GM12878 (cell line): ENCODE measurements around the gene C19orf73. TPM values are rescaled to one million over a fixed set of nuclear protein-coding genes. Genes with fewer than 3 reads are reported as not detected.

ENCODE experiments used
- ATF3 ChIP-seq: IDR thresholded peaks from 2 replicates; pipeline ENCODE4 v1.6.1; 2011; ENCODE audit warnings: low read depth, mild to moderate bottlenecking, low read length, moderate library complexity, borderline replicate concordance; ENCODE audit errors: extremely low read depth
- DPF2 ChIP-seq: fragments of 450-650 bp; IDR thresholded peaks from 2 replicates; pipeline ENCODE4 v1.6.1; 2017; ENCODE audit warnings: mild to moderate bottlenecking
- E4F1 ChIP-seq: fragments of 450-650 bp; IDR thresholded peaks from 2 replicates; pipeline ENCODE4 v1.6.1; 2018; ENCODE audit warnings: borderline replicate concordance, mild to moderate bottlenecking; ENCODE audit not compliant: partially characterized antibody
- IKZF1 ChIP-seq: fragments of 450-650 bp; conservative IDR thresholded peaks from 2 replicates; pipeline ENCODE4 v1.6.1; 2017; ENCODE audit warnings: antibody characterized with exemption, mild to moderate bottlenecking
- IRF3 ChIP-seq: fragments of 450-650 bp; IDR thresholded peaks from 2 replicates; pipeline ENCODE4 v1.6.1; 2014; ENCODE audit warnings: mild to moderate bottlenecking
- KDM1A ChIP-seq: fragments of 200-600 bp; sonication (generic); IDR thresholded peaks from 2 replicates; pipeline ENCODE4 v1.6.1; 2016; ENCODE audit warnings: borderline replicate concordance
- KLF5 ChIP-seq: fragments of 450-650 bp; IDR thresholded peaks from 2 replicates; pipeline ENCODE4 v1.6.1; 2014; ENCODE audit warnings: mild to moderate bottlenecking; ENCODE audit not compliant: partially characterized antibody
- MEF2A ChIP-seq: IDR thresholded peaks from 2 replicates; pipeline ENCODE4 v1.6.1; 2011; ENCODE audit warnings: low read depth, mild to moderate bottlenecking, low read length, moderate library complexity; ENCODE audit not compliant: insufficient read depth
- MXI1 ChIP-seq: fragments of 150-350 bp; IDR thresholded peaks from 2 replicates; pipeline ENCODE4 v1.6.1; 2011; ENCODE audit warnings: low read depth, mild to moderate bottlenecking, inconsistent platforms, low read length, improper control_type of control experiment
- MYC ChIP-seq: IDR thresholded peaks from 2 replicates; pipeline ENCODE4 v1.6.1; 2011; ENCODE audit warnings: mild to moderate bottlenecking, low read length, moderate library complexity, inconsistent platforms; ENCODE audit not compliant: insufficient read depth, insufficient replicate concordance, insufficient read length, severe bottlenecking
- PML ChIP-seq: IDR thresholded peaks from 2 replicates; pipeline ENCODE4 v1.6.1; 2012; ENCODE audit warnings: low read length, inconsistent platforms
- POLR2AphosphoS5 ChIP-seq: IDR thresholded peaks from 2 replicates; pipeline ENCODE4 v1.6.1; 2011; ENCODE audit warnings: mild to moderate bottlenecking, low read length, inconsistent platforms
- POU2F2 ChIP-seq: IDR thresholded peaks from 3 replicates; pipeline ENCODE4 v1.6.1; 2011; ENCODE audit warnings: low read depth, mild to moderate bottlenecking, low read length, borderline replicate concordance
- PRDM15 ChIP-seq: fragments of 450-650 bp; formaldehyde crosslinking; IDR thresholded peaks from 2 replicates; pipeline ENCODE4 v1.4.0; 2020; ENCODE audit warnings: mild to moderate bottlenecking, moderate library complexity
- RBBP5 ChIP-seq: fragments of 200-600 bp; sonication (generic); conservative IDR thresholded peaks from 2 replicates; pipeline ENCODE4 v1.6.1; 2016
- SIN3A ChIP-seq: IDR thresholded peaks from 2 replicates; pipeline ENCODE4 v1.6.1; 2012; ENCODE audit warnings: low read depth, low read length, improper control_type of control experiment
- SMAD1 ChIP-seq: fragments of 450-650 bp; IDR thresholded peaks from 2 replicates; pipeline ENCODE4 v1.6.1; 2018; ENCODE audit warnings: mild to moderate bottlenecking, low read depth; ENCODE audit not compliant: partially characterized antibody
- SREBF2 ChIP-seq: IDR thresholded peaks from 2 replicates; pipeline ENCODE4 v1.6.1; 2012; ENCODE audit warnings: mild to moderate bottlenecking, low read length
- ZNF207 ChIP-seq: fragments of 450-650 bp; IDR thresholded peaks from 2 replicates; pipeline ENCODE4 v1.6.1; 2014; ENCODE audit warnings: antibody characterized with exemption, mild to moderate bottlenecking, borderline replicate concordance
- ZNF622 ChIP-seq: fragments of 450-650 bp; IDR thresholded peaks from 2 replicates; pipeline ENCODE4 v1.6.1; 2017; ENCODE audit warnings: mild to moderate bottlenecking, inconsistent platforms
- polyA plus RNA-seq, 11 experiments: library from polyadenylated mRNA; depleted of rRNA in 4 of 11; unstranded in 6 of 11; stranded (reverse) in 5 of 11; fragments of >200 nt; fragmentation: Nextera tagmentation in 4 of 11; fragmentation: Illumina TruSeq in 1 of 11; extraction: Ambion mirVana in 4 of 11; extraction: Trizol in 1 of 11; gene quantifications; 1 replicate in 1 of 11; 2 replicates in 10 of 11; pipeline versions ENCODE4 v1.2.1 to v1.2.3, GENCODE V29; 2011 to 2016; ENCODE audit warnings: inconsistent platforms in 2 of 11, missing spikeins in 2 of 11, low read depth in 1 of 11
- total RNA-seq, 4 experiments: library from RNA; depleted of rRNA in 3 of 4; stranded (reverse); fragments of >200 nt in 3 of 4; fragmentation: Illumina TruSeq in 1 of 4; extraction: Trizol in 1 of 4; gene quantifications; 2 replicates each; pipeline versions ENCODE4 v1.2.1 to v1.2.3, GENCODE V29; 2013 to 2021

The C19orf73 gene
- total and polyA plus RNA-seq, 10 of the 15 experiments (the other 5 are each of a cell fraction or from before 2014, with no cell fraction given), result 0.20 to 2.0 (median 0.80) TPM

GRCh38 chr19:49118565-49119410, at the start of gene C19orf73 (continued):
- TF ChIP-seq IKZF1, result peak; percentile 92
- TF ChIP-seq PRDM15, result no peak
- TF ChIP-seq IRF3, result no peak
- TF ChIP-seq DPF2, result peak; percentile 90; the same call in 1 of the 2 replicates
- no peak for TF ChIP-seq POU2F2
- TF ChIP-seq SMAD1, result no peak
- TF ChIP-seq SREBF2, result no peak
- no peak for TF ChIP-seq ZNF622
- TF ChIP-seq POLR2AphosphoS5, result peak; percentile 78
- peak; percentile 50 for TF ChIP-seq MYC
- TF ChIP-seq SIN3A, result no peak; the same call in 1 of the 2 replicates
- TF ChIP-seq MXI1, result peak; percentile 49; the same call in 1 of the 2 replicates
- no peak for TF ChIP-seq ATF3
- peak; percentile 98 for TF ChIP-seq KLF5
- no peak for TF ChIP-seq MEF2A
- TF ChIP-seq KDM1A, result no peak
- peak; percentile 72 for TF ChIP-seq E4F1
- TF ChIP-seq PML, result no peak; the same call in 1 of the 2 replicates
- TF ChIP-seq RBBP5, result no peak
- peak; percentile 99 for TF ChIP-seq ZNF207
